ENCODE results near the gene LDB3. TPM values are rescaled to one million over a fixed set of nuclear protein-coding genes. Genes with fewer than 3 reads are reported as not detected.

LDB3 gene
- total and polyA plus RNA-seq, 7 donors: 1.2 to 42.1 (median 13.2) TPM

- no peak within 1 kb of the TSS for H3K4me3 ChIP-seq
- peak; percentile 40 for DNase-seq
- H3K27ac ChIP-seq: no peak within 1 kb of the TSS
- peaks cover 0 to 7% (median 5%) of the 10 kb centered on the region in 4 donors for H3K4me1 ChIP-seq
- WGBS, 2 donors: 90 to 91% methylated on average over 17 of the region's 17 CpGs
- H3K36me3 ChIP-seq: no peaks in the 10 kb centered on the region
- H3K27me3 ChIP-seq: no peaks in the 10 kb centered on the region
- TF ChIP-seq, protein P1, sequence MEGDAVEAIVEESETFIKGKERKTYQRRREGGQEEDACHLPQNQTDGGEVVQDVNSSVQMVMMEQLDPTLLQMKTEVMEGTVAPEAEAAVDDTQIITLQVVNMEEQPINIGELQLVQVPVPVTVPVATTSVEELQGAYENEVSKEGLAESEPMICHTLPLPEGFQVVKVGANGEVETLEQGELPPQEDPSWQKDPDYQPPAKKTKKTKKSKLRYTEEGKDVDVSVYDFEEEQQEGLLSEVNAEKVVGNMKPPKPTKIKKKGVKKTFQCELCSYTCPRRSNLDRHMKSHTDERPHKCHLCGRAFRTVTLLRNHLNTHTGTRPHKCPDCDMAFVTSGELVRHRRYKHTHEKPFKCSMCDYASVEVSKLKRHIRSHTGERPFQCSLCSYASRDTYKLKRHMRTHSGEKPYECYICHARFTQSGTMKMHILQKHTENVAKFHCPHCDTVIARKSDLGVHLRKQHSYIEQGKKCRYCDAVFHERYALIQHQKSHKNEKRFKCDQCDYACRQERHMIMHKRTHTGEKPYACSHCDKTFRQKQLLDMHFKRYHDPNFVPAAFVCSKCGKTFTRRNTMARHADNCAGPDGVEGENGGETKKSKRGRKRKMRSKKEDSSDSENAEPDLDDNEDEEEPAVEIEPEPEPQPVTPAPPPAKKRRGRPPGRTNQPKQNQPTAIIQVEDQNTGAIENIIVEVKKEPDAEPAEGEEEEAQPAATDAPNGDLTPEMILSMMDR (IDR thresholded peaks at IDR 0.05): no peak
- TF ChIP-seq POLR2AphosphoS5 (IDR thresholded peaks at IDR 0.05) (no peak), EP300 (IDR thresholded peaks at IDR 0.05) (no peak), POLR2A (IDR thresholded peaks at IDR 0.05) (no peak)
- no peaks in the 10 kb centered on the region for H3K9me3 ChIP-seq
- intact Hi-C loops (cut with DNase I): no loop called here
Measured at GRCh38 chr10:86654411-86655172, 13.7 kb upstream of the LDB3 start, which contains the start of gene OPN4. OPN4 (plus strand) TSS chr10:86654547; CDS start chr10:86654784, 237 bp downstream.

GRCh38 chr10:86655173-86655540 is 13.2 kb upstream of the LDB3 start:
- WGBS, 2 donors: 93 to 95% methylated on average over 4 of the region's 4 CpGs
- Histone ChIP-seq H3K27me3 (no peaks in the 10 kb centered on the region), H3K27ac (no peak overlapping the region), H3K4me1 (peaks cover 0 to 2% (median under 1%) of the 10 kb centered on the region in 4 donors), H3K36me3 (no peaks in the 10 kb centered on the region), H3K4me3 (no peak overlapping the region), H3K9me3 (no peaks in the 10 kb centered on the region)
- TF ChIP-seq EP300 (IDR thresholded peaks at IDR 0.05) (no peak), POLR2A (IDR thresholded peaks at IDR 0.05) (no peak)
- TF ChIP-seq, protein P1 (IDR thresholded peaks at IDR 0.05): no peak
- intact Hi-C loops (cut with DNase I): no loop called here
- DNase-seq: peak; percentile 50

GRCh38 chr10:86655596-86655995 is 12.7 kb upstream of the LDB3 start:
- Histone ChIP-seq H3K4me1 (no peaks in the 10 kb centered on the region), H3K27ac (no peak overlapping the region), H3K27me3 (no peaks in the 10 kb centered on the region), H3K9me3 (no peaks in the 10 kb centered on the region), H3K4me3 (no peak overlapping the region), H3K36me3 (no peaks in the 10 kb centered on the region)
- WGBS, 2 donors: 91 to 94% methylated on average over 3 of the region's 3 CpGs
- no peak for TF ChIP-seq POLR2A (IDR thresholded peaks at IDR 0.05)
- TF ChIP-seq, protein P1 (IDR thresholded peaks at IDR 0.05): no peak
- TF ChIP-seq POLR2AphosphoS5 (IDR thresholded peaks at IDR 0.05): no peak
- no peak for TF ChIP-seq EP300 (IDR thresholded peaks at IDR 0.05)
- peak; percentile 49 for DNase-seq
- intact Hi-C loops (cut with DNase I): no loop called here

- Histone ChIP-seq H3K27ac (no peak overlapping the region), H3K27me3 (no peaks in the 10 kb centered on the region), H3K4me1 (peaks cover 0 to 10% (median 10%) of the 10 kb centered on the region in 4 donors), H3K36me3 (no peaks in the 10 kb centered on the region), H3K4me3 (no peak overlapping the region), H3K9me3 (no peaks in the 10 kb centered on the region)
- intact Hi-C loops (cut with DNase I): no loop called here
- 88 to 92% methylated on average over 8 of the region's 8 CpGs for WGBS, 2 donors
- TF ChIP-seq, protein P1 (IDR thresholded peaks at IDR 0.05): no peak
- TF ChIP-seq POLR2AphosphoS5 (IDR thresholded peaks at IDR 0.05) (no peak), EP300 (IDR thresholded peaks at IDR 0.05) (no peak)
- DNase-seq: peak; percentile 27
Measured at GRCh38 chr10:86657011-86657395, 11.3 kb upstream of the LDB3 start.
